Measurements from ENCODE around the gene ELAC1. TPM values are rescaled to one million over a fixed set of nuclear protein-coding genes. Genes with fewer than 3 reads are reported as not detected.

The ELAC1 gene
- total RNA-seq, 1 experiment from 2014 or later = 5.4 TPM

DNA sequence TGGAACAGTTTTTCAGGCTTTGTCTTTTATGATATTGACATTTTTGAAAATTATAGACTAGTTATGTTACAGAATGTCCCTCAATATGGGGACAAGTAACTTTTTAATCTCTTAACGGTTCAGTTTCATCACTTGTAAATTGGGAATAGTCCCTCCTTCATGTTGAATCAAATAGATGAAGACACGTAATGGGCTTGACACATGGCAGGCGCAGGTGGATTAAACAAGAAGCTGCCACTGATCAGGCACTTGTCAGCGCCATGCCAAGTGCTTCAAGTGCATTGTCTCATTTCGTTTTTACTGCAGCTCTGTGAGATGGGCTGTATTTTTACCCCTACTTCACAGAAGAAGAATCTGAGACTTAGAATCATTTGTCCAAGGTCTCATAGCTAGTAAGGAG is 52.7 kb downstream of the ELAC1 start:
- no peak for DNase-seq (ENCODE audit: low read depth)

DNA sequence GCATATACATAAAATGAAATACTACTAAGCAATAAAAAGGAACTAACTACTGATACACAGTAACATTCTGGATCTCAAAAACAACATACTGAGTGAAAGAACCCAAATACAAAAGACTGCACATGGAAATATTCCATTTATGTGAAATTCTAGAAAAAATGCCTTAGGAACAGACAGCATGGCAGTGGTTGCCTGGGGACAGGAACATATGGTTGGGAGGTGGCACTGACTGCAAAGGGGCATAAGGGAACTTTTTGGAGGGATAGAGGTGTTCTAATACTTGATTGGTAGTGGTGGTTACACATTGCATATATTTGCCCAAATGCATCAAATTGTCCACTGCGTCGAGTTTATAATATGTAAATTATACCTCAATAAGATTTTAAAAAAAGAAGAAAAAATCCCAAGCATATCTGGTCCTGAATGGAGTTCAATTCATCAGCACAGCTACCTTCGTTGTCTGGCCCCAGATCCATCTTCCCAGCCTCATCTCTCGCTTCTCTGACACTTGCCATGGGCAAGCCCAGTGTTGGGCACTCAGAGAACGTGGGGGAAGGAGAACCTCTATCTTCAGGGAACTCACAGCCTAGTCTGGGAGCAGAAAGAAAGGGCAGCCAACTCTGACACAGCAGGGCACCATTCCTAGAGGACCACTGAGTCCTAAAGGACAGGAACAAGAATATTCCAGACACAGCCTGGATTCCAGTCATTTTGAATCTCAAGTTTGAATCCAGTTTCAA is 53.6 kb downstream of the ELAC1 start:
- DNase-seq (ENCODE audit: low read depth) = no peak

DNA sequence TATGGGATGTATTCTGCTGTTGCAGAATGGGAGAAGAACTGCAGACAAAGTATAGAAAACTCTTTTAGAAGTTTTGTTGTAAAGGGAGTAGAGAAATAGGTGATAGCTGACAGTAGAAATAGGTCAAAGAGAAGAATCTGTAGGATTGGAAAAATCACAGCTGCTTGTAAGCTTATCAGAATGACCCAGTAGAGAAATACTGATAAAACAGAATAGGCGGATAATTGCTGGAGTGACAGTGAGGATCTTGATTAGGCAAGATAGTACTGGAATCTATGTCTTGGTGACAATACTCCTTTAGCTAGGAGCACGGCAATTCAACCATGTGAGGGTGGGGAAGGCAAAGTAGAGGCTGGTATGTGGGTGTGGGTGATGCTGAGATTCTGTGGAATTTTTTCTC is 57.7 kb downstream of the ELAC1 start:
- no peak for DNase-seq (ENCODE audit: low read depth)

DNA sequence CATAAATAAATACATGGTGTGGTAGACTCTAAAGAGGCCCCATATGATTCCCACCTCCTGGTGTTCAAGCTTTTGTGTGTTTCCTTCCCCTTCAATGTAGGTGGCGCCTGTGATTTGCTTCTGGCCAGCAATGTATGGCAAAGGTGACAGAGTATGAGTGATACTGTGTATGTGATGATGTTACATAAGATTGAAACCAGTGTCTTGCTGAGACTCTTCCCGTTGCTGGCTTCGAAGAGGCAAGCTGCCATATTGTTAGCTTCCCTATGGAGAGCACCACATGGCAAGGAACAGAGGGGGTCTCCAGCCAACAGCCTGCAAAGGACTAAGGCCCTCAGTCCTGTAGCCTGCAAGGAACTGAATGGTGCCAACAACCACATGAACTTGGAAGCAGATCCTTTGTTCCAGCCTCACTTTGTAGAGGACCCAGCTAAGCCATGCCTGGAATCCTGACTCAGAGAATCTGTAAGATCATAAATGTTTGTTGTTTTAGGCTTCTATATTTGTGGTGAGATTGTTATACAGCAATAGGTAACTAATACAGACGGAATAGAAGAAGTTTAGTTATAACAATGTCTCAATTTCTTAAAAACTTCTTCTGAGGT is 60.5 kb downstream of the ELAC1 start:
- DNase-seq (ENCODE audit: low read depth) = no peak

DNA sequence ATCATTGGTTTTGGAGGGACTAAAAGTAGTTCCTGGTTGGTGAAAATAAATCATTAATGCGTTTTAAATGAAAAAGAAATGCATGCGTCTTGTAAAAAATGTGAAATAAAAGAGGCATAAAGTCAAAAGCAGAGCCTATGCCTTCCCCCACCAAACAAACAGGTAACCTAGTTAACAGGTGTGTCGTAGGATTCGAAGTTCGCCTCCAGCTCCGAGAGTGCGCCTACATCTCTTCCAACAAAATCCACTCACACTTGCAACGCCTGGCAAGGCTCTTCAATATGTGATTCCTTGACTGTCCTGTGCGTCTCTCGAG is 61.5 kb downstream of the ELAC1 start:
- DNase-seq (ENCODE audit: low read depth) = no peak

DNA sequence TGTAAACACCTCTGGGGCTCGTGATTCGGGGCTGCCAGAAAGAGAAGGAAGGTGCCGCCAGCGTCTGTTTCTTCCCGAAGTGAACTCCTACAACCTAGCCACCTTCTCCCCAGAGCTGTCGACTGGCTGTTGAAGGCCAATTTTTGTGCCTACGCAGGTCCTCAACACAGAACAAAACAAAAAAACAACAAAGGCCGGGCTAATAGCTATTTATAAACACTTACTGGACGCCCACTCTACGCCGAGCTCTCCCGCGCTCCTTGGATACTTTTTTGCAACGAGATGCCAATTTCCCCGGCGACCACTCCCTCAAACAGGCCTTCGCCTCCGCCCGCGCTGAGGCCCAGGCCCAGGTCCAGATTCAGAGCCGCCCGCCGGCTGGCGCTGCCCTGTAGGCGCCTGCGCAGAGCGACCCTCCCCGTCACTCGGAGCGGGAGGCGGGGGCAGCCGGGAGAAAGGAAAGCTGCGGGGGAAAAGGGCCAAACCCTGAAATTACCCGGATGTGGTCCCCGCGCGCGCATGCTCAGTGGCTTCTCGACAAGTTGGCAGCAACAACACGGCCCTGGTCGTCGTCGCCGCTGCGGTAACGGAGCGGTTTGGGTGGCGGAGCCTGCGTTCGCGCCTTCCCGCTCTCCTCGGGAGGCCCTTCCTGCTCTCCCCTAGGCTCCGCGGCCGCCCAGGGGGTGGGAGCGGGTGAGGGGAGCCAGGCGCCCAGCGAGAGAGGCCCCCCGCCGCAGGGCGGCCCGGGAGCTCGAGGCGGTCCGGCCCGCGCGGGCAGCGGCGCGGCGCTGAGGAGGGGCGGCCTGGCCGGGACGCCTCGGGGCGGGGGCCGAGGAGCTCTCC is 62.1 kb downstream of the ELAC1 start, which contains the start of gene SMAD4:
Gene SMAD4 (plus strand): TSS at position 520 of the 843 bp plus-strand sequence. CDS start 16,834 bp downstream, outside the sequence.
- DNase-seq (ENCODE audit: low read depth) = peak; percentile 91

DNA sequence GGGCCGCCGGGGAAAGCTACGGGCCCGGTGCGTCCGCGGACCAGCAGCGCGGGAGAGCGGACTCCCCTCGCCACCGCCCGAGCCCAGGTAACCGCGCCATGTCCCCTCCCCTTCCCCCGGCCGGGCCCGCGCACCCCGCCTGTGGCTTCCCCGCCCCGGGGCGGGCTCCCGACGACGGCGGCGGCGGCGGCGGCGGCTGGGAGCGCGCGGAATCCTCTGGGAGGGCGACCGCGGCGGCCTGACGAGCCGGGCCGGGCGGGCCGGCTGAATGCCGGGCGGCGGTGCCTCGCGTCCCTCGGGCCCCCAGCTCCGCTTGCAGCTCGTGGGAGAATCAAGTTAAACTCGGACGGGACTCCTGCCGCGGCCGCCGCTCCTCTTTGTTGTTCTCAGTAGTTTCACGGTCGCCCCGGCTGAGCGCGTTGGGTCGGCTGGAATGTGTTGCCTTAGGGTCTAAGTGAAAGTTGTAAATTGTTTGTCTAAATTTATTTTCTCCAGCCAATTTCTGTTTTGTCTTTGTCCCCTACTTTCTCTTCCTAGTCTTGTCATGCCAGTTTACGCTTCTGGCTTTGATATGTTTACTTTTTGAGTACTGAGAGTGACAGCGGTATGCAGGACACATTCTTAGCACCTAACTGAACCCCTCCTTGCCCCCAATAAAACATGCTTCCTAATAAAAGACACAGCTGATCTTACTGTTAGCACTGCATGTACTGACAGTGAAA is 62.9 kb downstream of the ELAC1 start:
- peak; percentile 57 for DNase-seq (ENCODE audit: low read depth)

DNA sequence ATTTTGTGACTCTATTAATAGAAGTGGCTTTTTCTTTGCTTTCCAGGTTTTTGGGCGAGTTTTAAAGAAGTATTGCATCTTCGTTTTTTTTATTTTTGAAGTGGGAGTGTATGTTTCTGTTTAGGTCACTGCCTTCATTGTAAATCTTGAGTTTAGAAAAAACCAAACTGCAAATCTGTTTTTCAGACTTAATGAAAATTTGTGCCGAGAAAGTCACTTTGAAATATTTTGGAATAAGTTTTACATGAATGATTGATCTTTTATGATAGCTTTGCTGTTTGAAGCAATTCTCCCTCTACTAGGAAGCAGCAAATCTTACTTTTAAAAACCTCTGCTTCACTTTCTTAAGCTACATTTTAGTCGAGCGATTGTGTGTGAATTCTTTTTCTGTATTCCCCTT is 64.4 kb downstream of the ELAC1 start:
- DNase-seq (ENCODE audit: low read depth) = no peak

DNA sequence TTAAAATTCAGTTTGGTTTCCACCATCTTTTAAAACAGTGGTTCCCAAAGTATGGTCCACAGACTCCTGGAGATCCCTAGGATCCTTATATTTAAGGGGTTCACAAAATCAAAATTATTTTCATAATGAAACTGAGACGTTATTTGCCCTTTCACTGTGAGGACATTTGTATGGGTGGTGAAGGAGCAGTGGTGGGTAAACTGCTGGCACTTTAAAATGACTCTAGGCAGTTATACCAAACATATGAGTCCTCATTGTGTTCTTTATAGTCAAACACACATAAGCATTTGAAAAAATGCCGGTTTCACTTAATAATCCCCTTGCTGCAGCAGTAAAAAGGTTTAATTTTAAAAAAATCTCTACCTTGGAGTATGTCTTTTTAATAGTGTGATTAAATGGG is 69.4 kb downstream of the ELAC1 start:
- no peak for DNase-seq (ENCODE audit: low read depth)

Other genes with a start within 250 kb of the ELAC1 start
- not detected in 2 replicates for gene MRO, start 148.0 kb upstream of the ELAC1 start, total RNA-seq (2014; rRNA removed; shearing (Covaris generic))
- gene ME2, start 88.9 kb upstream of the ELAC1 start, total RNA-seq (2014; rRNA removed; shearing (Covaris generic)) = 30.4 and 39.5 TPM in 2 replicates
- 45.8 and 57.2 TPM in 2 replicates for gene SMAD4, start 62.2 kb downstream of the ELAC1 start, total RNA-seq (2014; rRNA removed; shearing (Covaris generic))
- 36.5 and 38.1 TPM in 2 replicates for gene MEX3C, start 229.6 kb downstream of the ELAC1 start, total RNA-seq (2014; rRNA removed; shearing (Covaris generic))

Data from RPMI7951 (cell line).